Lung microvascular endothelial cell (primary cell): ENCODE results near the gene PLEKHB1. TPM values are rescaled to one million over a fixed set of nuclear protein-coding genes. Genes with fewer than 3 reads are reported as not detected.

Experiments
- DNase-seq, 2 donors: peaks; one replicate each; pipeline versions ENCODE4 v3.0.0 to v3.0.0-alpha.2; 2010; ENCODE audit warnings: low read depth in 2 of 2
- total RNA-seq: library from RNA; depleted of rRNA; stranded (reverse); fragments of >200 nt; gene quantifications from 2 replicates; pipeline ENCODE4 v1.2.1, GENCODE V29; 2014

PLEKHB1 gene
- total RNA-seq, 1 donor from 2014 or later, result 0.40 TPM

- DNase-seq, result no peak
Observed at GRCh38 chr11:73648121-73648520, 1.7 kb downstream of the PLEKHB1 start.

- no peak for DNase-seq
Observed at GRCh38 chr11:73648571-73649046, 2.2 kb downstream of the PLEKHB1 start.

GRCh38 chr11:73649206-73649605, 2.8 kb downstream of the PLEKHB1 start:
- DNase-seq, result no peak

GRCh38 chr11:73650400-73650799, 4.0 kb downstream of the PLEKHB1 start:
- no peak for DNase-seq

- no peak for DNase-seq
Observed at GRCh38 chr11:73651252-73651651, 4.9 kb downstream of the PLEKHB1 start.

GRCh38 chr11:73651661-73652045, 5.3 kb downstream of the PLEKHB1 start:
- DNase-seq, result no peak

- peak; percentile 14 to 81 for DNase-seq
Observed at GRCh38 chr11:73652046-73652730, 5.8 kb downstream of the PLEKHB1 start.

- no peak for DNase-seq
Observed at GRCh38 chr11:73652856-73653559, 6.6 kb downstream of the PLEKHB1 start.

- no peak for DNase-seq
Observed at GRCh38 chr11:73653996-73654395, 7.6 kb downstream of the PLEKHB1 start.

- DNase-seq, result no peak
Observed at GRCh38 chr11:73654482-73655021, 8.2 kb downstream of the PLEKHB1 start.

GRCh38 chr11:73655686-73656085, 9.3 kb downstream of the PLEKHB1 start:
- DNase-seq, result no peak

- DNase-seq, result no peak
Observed at GRCh38 chr11:73656985-73657384, 10.6 kb downstream of the PLEKHB1 start.

GRCh38 chr11:73659961-73660360, 13.6 kb downstream of the PLEKHB1 start:
- DNase-seq, result no peak

GRCh38 chr11:73660497-73661034, 14.2 kb downstream of the PLEKHB1 start:
- DNase-seq, result no peak

GRCh38 chr11:73661035-73661628, 14.8 kb downstream of the PLEKHB1 start:
- DNase-seq, result peak; percentile 79 to 81

- no peak for DNase-seq
Observed at GRCh38 chr11:73662445-73663157, 16.2 kb downstream of the PLEKHB1 start.

GRCh38 chr11:73663604-73664495, 17.5 kb downstream of the PLEKHB1 start:
- DNase-seq, result no peak

GRCh38 chr11:73664877-73665276, 18.5 kb downstream of the PLEKHB1 start:
- DNase-seq, result no peak

GRCh38 chr11:73667891-73668290, 21.5 kb downstream of the PLEKHB1 start:
- no peak for DNase-seq

GRCh38 chr11:73670808-73671207, 24.4 kb downstream of the PLEKHB1 start:
- DNase-seq, result no peak
